PC-3 (cell line): ENCODE results near the gene ZNF567.

Source experiments
- EZH2 ChIP-seq: fragments of 300-600 bp; sonication (generic); IDR thresholded peaks from one replicate; pipeline ENCODE4 v1.6.1; 2017; ENCODE audit warnings: antibody characterized with exemption, mild to moderate bottlenecking, low read length; ENCODE audit not compliant: unreplicated experiment
- EZH2phosphoT487 ChIP-seq: fragments of 300-600 bp; sonication (generic); IDR thresholded peaks from 2 replicates; pipeline ENCODE4 v1.6.1; 2018; ENCODE audit warnings: mild to moderate bottlenecking, antibody characterized with exemption, low read length, borderline replicate concordance
- TF ChIP-seq, protein P1 (sequence below): fragments of 300-600 bp; sonication (generic); conservative IDR thresholded peaks from 2 replicates; pipeline ENCODE4 v1.5.1; 2017; ENCODE audit warnings: antibody characterized with exemption, low read depth, mild to moderate bottlenecking, low read length

DNA sequence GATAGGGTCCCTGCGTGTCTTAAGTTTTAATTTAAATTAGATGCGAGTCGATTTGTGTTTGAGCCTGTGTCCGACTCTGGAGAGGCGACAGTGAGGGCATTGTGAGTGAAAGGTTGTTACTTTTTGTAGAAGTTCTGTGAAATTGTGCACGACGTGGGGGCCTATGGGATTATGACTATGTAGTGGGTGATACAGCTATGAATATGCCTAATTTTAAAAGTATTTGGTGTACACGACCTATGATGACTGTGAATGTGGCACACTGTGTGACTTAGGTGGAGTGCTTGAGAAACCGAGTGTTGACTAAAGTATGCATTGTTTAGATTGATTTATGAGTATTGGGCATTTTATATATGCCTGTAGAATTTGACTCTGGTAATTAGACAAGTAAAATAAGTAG, 646 bp downstream of the ZNF567 start:
- TF ChIP-seq, protein P1, sequence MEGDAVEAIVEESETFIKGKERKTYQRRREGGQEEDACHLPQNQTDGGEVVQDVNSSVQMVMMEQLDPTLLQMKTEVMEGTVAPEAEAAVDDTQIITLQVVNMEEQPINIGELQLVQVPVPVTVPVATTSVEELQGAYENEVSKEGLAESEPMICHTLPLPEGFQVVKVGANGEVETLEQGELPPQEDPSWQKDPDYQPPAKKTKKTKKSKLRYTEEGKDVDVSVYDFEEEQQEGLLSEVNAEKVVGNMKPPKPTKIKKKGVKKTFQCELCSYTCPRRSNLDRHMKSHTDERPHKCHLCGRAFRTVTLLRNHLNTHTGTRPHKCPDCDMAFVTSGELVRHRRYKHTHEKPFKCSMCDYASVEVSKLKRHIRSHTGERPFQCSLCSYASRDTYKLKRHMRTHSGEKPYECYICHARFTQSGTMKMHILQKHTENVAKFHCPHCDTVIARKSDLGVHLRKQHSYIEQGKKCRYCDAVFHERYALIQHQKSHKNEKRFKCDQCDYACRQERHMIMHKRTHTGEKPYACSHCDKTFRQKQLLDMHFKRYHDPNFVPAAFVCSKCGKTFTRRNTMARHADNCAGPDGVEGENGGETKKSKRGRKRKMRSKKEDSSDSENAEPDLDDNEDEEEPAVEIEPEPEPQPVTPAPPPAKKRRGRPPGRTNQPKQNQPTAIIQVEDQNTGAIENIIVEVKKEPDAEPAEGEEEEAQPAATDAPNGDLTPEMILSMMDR: no peak
- TF ChIP-seq EZH2: no peak
- no peak for TF ChIP-seq EZH2phosphoT487
